Measurements from ENCODE around the gene KCTD14.
A peak's percentile ranks its signal among the peaks of the same experiment; 100 is the strongest.
"Not testable (repeated sequence)": the region's sequence is repeated elsewhere in the genome, so short reads cannot be mapped to it uniquely, and the experiment has no call there.

KCTD14 gene

GRCh38 chr11:78022397-78023396 lies at the start of gene KCTD14:
KCTD14 (minus strand) TSS chr11:78023276; CDS start chr11:78023249, 27 bp downstream.
- no peak for DNase-seq (ENCODE audit: low read depth)

GRCh38 chr11:78072455-78072854 lies 49.4 kb upstream of the KCTD14 start:
- DNase-seq (ENCODE audit: low read depth), result no peak

GRCh38 chr11:78071717-78072116 lies 48.6 kb upstream of the KCTD14 start:
- no peak for DNase-seq (ENCODE audit: low read depth)

- DNase-seq (ENCODE audit: low read depth), result no peak
Observed at GRCh38 chr11:78070621-78071020, 47.5 kb upstream of the KCTD14 start.

- DNase-seq (ENCODE audit: low read depth), result no peak
Observed at GRCh38 chr11:78069465-78069864, 46.4 kb upstream of the KCTD14 start.

GRCh38 chr11:78067704-78068103 lies 44.6 kb upstream of the KCTD14 start:
- DNase-seq (ENCODE audit: low read depth), result no peak

GRCh38 chr11:78066471-78066870 lies 43.4 kb upstream of the KCTD14 start:
- no peak for DNase-seq (ENCODE audit: low read depth)

GRCh38 chr11:78065203-78065602 lies 42.1 kb upstream of the KCTD14 start:
- no peak for DNase-seq (ENCODE audit: low read depth)

GRCh38 chr11:78063440-78064181 lies 40.5 kb upstream of the KCTD14 start, which contains the start of gene THRSP:
THRSP (plus strand) TSS chr11:78063861; CDS start chr11:78063882, 21 bp downstream.
- no peak for DNase-seq (ENCODE audit: low read depth)

- DNase-seq (ENCODE audit: low read depth), result no peak
Observed at GRCh38 chr11:78062671-78063070, 39.6 kb upstream of the KCTD14 start.

- DNase-seq (ENCODE audit: low read depth), result no peak
Observed at GRCh38 chr11:78061921-78062311, 38.8 kb upstream of the KCTD14 start.

GRCh38 chr11:78061088-78061920 lies 38.2 kb upstream of the KCTD14 start:
- DNase-seq (ENCODE audit: low read depth), result no peak

- no peak for DNase-seq (ENCODE audit: low read depth)
Observed at GRCh38 chr11:78060533-78060932, 37.5 kb upstream of the KCTD14 start.

GRCh38 chr11:78059749-78060328 lies 36.8 kb upstream of the KCTD14 start:
- not testable (repeated sequence) for DNase-seq (ENCODE audit: low read depth)

GRCh38 chr11:78057462-78058055 lies 34.5 kb upstream of the KCTD14 start:
- no peak for DNase-seq (ENCODE audit: low read depth)

GRCh38 chr11:78056093-78056492 lies 33.0 kb upstream of the KCTD14 start:
- no peak for DNase-seq (ENCODE audit: low read depth)

- no peak for DNase-seq (ENCODE audit: low read depth)
Observed at GRCh38 chr11:78054971-78055370, 31.9 kb upstream of the KCTD14 start.

- peak; percentile 28 for DNase-seq (ENCODE audit: low read depth)
Observed at GRCh38 chr11:78050964-78051831, 28.1 kb upstream of the KCTD14 start.

- no peak for DNase-seq (ENCODE audit: low read depth)
Observed at GRCh38 chr11:78049348-78049747, 26.3 kb upstream of the KCTD14 start.

- DNase-seq (ENCODE audit: low read depth), result no peak
Observed at GRCh38 chr11:78048561-78048960, 25.5 kb upstream of the KCTD14 start.

Measured in GM04504 (cell line).